Measurements from ENCODE around the gene SPTLC3.

The SPTLC3 gene

DNA sequence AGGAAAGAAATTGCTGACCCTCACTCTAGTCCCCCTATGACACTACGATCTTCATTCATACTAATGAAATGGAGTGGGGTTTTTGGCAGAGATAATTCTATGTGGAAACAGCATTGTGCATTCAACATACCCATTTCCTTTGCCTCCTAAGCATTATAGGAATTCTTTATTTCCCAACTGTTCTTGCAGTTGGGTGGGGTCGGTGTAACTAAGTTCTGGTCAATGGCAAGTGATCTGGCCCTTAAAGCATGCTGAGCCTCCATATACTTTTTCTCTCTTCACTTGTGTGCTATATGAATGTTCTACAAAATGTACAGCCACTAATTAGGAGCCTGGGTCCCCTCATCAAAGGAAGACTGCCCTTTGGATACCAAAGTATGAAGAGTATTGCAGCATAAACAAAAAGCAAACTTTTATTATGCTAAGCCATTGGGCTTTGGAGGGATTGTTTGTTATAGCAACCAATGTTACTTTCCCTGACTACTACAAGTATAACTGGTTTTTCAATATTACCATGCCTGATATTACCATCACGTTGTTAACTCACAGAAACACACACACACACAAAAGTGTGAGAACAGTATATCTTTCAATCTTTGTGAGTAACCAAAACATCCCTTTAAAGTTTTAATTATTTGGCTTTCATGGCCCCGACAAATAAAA is 203.3 kb downstream of the SPTLC3 start:
- no peak for ATAC-seq
- TF ChIP-seq POU6F1 (CRISPR knock-in tag; IDR thresholded peaks at IDR 0.05; ENCODE audit: borderline replicate concordance, low read depth), result no peak
- TF ChIP-seq ZFP3 (CRISPR knock-in tag; IDR thresholded peaks at IDR 0.05), result no peak
- TF ChIP-seq, protein P1, sequence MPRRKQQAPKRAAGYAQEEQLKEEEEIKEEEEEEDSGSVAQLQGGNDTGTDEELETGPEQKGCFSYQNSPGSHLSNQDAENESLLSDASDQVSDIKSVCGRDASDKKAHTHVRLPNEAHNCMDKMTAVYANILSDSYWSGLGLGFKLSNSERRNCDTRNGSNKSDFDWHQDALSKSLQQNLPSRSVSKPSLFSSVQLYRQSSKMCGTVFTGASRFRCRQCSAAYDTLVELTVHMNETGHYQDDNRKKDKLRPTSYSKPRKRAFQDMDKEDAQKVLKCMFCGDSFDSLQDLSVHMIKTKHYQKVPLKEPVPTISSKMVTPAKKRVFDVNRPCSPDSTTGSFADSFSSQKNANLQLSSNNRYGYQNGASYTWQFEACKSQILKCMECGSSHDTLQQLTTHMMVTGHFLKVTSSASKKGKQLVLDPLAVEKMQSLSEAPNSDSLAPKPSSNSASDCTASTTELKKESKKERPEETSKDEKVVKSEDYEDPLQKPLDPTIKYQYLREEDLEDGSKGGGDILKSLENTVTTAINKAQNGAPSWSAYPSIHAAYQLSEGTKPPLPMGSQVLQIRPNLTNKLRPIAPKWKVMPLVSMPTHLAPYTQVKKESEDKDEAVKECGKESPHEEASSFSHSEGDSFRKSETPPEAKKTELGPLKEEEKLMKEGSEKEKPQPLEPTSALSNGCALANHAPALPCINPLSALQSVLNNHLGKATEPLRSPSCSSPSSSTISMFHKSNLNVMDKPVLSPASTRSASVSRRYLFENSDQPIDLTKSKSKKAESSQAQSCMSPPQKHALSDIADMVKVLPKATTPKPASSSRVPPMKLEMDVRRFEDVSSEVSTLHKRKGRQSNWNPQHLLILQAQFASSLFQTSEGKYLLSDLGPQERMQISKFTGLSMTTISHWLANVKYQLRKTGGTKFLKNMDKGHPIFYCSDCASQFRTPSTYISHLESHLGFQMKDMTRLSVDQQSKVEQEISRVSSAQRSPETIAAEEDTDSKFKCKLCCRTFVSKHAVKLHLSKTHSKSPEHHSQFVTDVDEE (CRISPR knock-in tag; IDR thresholded peaks at IDR 0.05), result no peak
- no peak for TF ChIP-seq ZC3H10 (CRISPR knock-in tag; IDR thresholded peaks at IDR 0.05)
- no peak for TF ChIP-seq CREB5 (CRISPR knock-in tag; IDR thresholded peaks at IDR 0.05; ENCODE audit: low read depth)
- no peak for TF ChIP-seq ESRRG (CRISPR knock-in tag; IDR thresholded peaks at IDR 0.05)
- TF ChIP-seq RARB (CRISPR knock-in tag; IDR thresholded peaks at IDR 0.05), result no peak
- TF ChIP-seq CSDC2 (CRISPR knock-in tag; IDR thresholded peaks at IDR 0.05), result no peak
- no peak for TF ChIP-seq TOX (CRISPR knock-in tag; IDR thresholded peaks at IDR 0.05; ENCODE audit: borderline replicate concordance)
- TF ChIP-seq, protein P2, sequence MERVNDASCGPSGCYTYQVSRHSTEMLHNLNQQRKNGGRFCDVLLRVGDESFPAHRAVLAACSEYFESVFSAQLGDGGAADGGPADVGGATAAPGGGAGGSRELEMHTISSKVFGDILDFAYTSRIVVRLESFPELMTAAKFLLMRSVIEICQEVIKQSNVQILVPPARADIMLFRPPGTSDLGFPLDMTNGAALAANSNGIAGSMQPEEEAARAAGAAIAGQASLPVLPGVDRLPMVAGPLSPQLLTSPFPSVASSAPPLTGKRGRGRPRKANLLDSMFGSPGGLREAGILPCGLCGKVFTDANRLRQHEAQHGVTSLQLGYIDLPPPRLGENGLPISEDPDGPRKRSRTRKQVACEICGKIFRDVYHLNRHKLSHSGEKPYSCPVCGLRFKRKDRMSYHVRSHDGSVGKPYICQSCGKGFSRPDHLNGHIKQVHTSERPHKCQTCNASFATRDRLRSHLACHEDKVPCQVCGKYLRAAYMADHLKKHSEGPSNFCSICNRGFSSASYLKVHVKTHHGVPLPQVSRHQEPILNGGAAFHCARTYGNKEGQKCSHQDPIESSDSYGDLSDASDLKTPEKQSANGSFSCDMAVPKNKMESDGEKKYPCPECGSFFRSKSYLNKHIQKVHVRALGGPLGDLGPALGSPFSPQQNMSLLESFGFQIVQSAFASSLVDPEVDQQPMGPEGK (CRISPR knock-in tag; IDR thresholded peaks at IDR 0.05; ENCODE audit: borderline replicate concordance), result no peak
- no peak for TF ChIP-seq ZNF8 (CRISPR knock-in tag; IDR thresholded peaks at IDR 0.05)
- no peak for TF ChIP-seq ZNF70 (CRISPR knock-in tag; IDR thresholded peaks at IDR 0.05)
- no peak for TF ChIP-seq BACH2 (CRISPR knock-in tag; IDR thresholded peaks at IDR 0.05; ENCODE audit: borderline replicate concordance)
- no peak for TF ChIP-seq OSR1 (CRISPR knock-in tag; IDR thresholded peaks at IDR 0.05)

DNA sequence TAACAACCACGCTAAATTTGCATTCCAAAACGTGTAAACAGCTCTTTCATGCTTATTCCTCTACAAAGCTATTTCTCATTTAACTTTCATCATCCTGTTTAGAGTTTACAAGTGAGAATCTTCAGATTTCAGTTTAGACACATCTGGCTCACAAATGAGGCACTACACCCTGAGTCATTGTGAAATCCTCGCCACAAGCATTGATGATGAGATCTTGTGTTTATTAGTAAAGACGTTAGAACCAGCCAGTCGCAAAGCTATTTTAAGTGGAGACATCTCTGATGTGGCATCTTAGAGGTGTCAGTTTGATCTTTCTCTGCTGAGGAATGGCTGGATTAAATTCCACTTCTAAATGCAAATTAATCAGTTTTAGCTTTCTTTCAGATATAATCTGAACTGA is 204.0 kb downstream of the SPTLC3 start:
- TF ChIP-seq ZFP30 (CRISPR knock-in tag; IDR thresholded peaks at IDR 0.05) (no peak), RARB (CRISPR knock-in tag; IDR thresholded peaks at IDR 0.05) (no peak), ZNF565 (CRISPR knock-in tag; conservative IDR thresholded peaks at IDR 0.05; ENCODE audit: low read depth) (no peak)
- TF ChIP-seq, protein P1 (CRISPR knock-in tag; IDR thresholded peaks at IDR 0.05), result no peak
- ATAC-seq, result no peak

DNA sequence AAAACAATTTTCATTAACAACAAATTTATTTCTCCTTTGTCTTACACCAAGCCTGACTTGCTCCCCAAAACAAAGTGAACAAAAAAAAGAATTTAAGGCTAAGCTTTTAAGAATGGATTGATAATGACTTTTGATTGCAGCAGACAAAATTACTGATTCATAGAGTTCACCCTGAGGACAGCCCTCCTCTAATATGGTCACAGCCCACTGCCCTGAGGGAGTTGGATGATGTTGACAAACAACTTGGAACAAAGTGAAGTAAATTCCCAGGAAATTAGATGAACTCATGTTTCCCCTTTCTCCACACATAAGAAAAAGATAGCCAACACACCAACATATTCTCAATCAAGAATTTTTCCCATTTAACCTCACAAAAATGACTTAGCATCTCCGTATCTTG is 204.6 kb downstream of the SPTLC3 start:
- ATAC-seq, result no peak
- no peak for TF ChIP-seq ESRRG (CRISPR knock-in tag; IDR thresholded peaks at IDR 0.05)
- TF ChIP-seq CREB5 (CRISPR knock-in tag; IDR thresholded peaks at IDR 0.05; ENCODE audit: low read depth), result no peak
- no peak for TF ChIP-seq ZNF8 (CRISPR knock-in tag; IDR thresholded peaks at IDR 0.05)
- TF ChIP-seq BACH2 (CRISPR knock-in tag; IDR thresholded peaks at IDR 0.05; ENCODE audit: borderline replicate concordance), result no peak
- TF ChIP-seq TOX (CRISPR knock-in tag; IDR thresholded peaks at IDR 0.05; ENCODE audit: borderline replicate concordance), result no peak
- no peak for TF ChIP-seq ZFP3 (CRISPR knock-in tag; IDR thresholded peaks at IDR 0.05)
- TF ChIP-seq POU6F1 (CRISPR knock-in tag; IDR thresholded peaks at IDR 0.05; ENCODE audit: borderline replicate concordance, low read depth), result no peak
- TF ChIP-seq PPARA (CRISPR knock-in tag; IDR thresholded peaks at IDR 0.05; ENCODE audit: borderline replicate concordance), result no peak
- TF ChIP-seq ZC3H10 (CRISPR knock-in tag; IDR thresholded peaks at IDR 0.05), result no peak
- TF ChIP-seq, protein P2 (CRISPR knock-in tag; IDR thresholded peaks at IDR 0.05; ENCODE audit: borderline replicate concordance), result no peak
- TF ChIP-seq SNAI2 (CRISPR knock-in tag; IDR thresholded peaks at IDR 0.05), result no peak
- TF ChIP-seq OSR1 (CRISPR knock-in tag; IDR thresholded peaks at IDR 0.05), result no peak
- no peak for TF ChIP-seq ZFP30 (CRISPR knock-in tag; IDR thresholded peaks at IDR 0.05)
- no peak for TF ChIP-seq ZNF70 (CRISPR knock-in tag; IDR thresholded peaks at IDR 0.05)
- TF ChIP-seq TCF4 (CRISPR knock-in tag; IDR thresholded peaks at IDR 0.05; ENCODE audit: borderline replicate concordance), result no peak
- no peak for TF ChIP-seq CSDC2 (CRISPR knock-in tag; IDR thresholded peaks at IDR 0.05)

Data from SK-N-SH treated with all-trans-retinoic acid at 6 μM for 48 hours (cell line).